Measurements from ENCODE around the gene STK24. TPM values are rescaled to one million over a fixed set of nuclear protein-coding genes. Genes with fewer than 3 reads are reported as not detected.
A peak's percentile ranks its signal among the peaks of the same experiment; 100 is the strongest.

Gene STK24
- total RNA-seq, 1 donor from 2014 or later: 139 TPM

GRCh38 chr13:98451676-98452470 lies 125.0 kb downstream of the STK24 start:
- Mint-ChIP-seq H3K9me3 (ENCODE audit: unreplicated experiment) (no peaks in the 10 kb centered on the region), H3K27ac (ENCODE audit: unreplicated experiment) (peak overlapping the region; percentile 90), H3K36me3 (ENCODE audit: unreplicated experiment) (peaks cover 43% of the 10 kb centered on the region), H3K27me3 (ENCODE audit: unreplicated experiment) (no peaks in the 10 kb centered on the region), H3K4me3 (ENCODE audit: unreplicated experiment) (peak overlapping the region; percentile 39), H3K4me1 (ENCODE audit: unreplicated experiment) (peaks cover 83% of the 10 kb centered on the region)
- TF ChIP-seq CTCF (IDR thresholded peaks at IDR 0.05): no peak
- DNase-seq (ENCODE audit: extremely low spot score, unreplicated experiment): no peak

GRCh38 chr13:98450539-98451111 lies 126.3 kb downstream of the STK24 start:
- no peak for TF ChIP-seq CTCF (IDR thresholded peaks at IDR 0.05)
- Mint-ChIP-seq H3K9me3 (ENCODE audit: unreplicated experiment) (no peaks in the 10 kb centered on the region), H3K36me3 (ENCODE audit: unreplicated experiment) (peaks cover 38% of the 10 kb centered on the region), H3K27me3 (ENCODE audit: unreplicated experiment) (no peaks in the 10 kb centered on the region), H3K27ac (ENCODE audit: unreplicated experiment) (peak overlapping the region; percentile 90), H3K4me3 (ENCODE audit: unreplicated experiment) (no peak overlapping the region), H3K4me1 (ENCODE audit: unreplicated experiment) (peaks cover 73% of the 10 kb centered on the region)
- no peak for DNase-seq (ENCODE audit: extremely low spot score, unreplicated experiment)

- H3K4me1 Mint-ChIP-seq (ENCODE audit: unreplicated experiment): peaks cover 72% of the 10 kb centered on the region
- TF ChIP-seq CTCF (IDR thresholded peaks at IDR 0.05): no peak
- DNase-seq (ENCODE audit: extremely low spot score, unreplicated experiment): no peak
- no peaks in the 10 kb centered on the region for H3K9me3 Mint-ChIP-seq (ENCODE audit: unreplicated experiment)
- peaks cover 34% of the 10 kb centered on the region for H3K36me3 Mint-ChIP-seq (ENCODE audit: unreplicated experiment)
- peak overlapping the region; percentile 90 for H3K27ac Mint-ChIP-seq (ENCODE audit: unreplicated experiment)
- no peaks in the 10 kb centered on the region for H3K27me3 Mint-ChIP-seq (ENCODE audit: unreplicated experiment)
- no peak overlapping the region for H3K4me3 Mint-ChIP-seq (ENCODE audit: unreplicated experiment)
Measured at GRCh38 chr13:98450026-98450425, 126.9 kb downstream of the STK24 start.

- no peak for TF ChIP-seq CTCF (IDR thresholded peaks at IDR 0.05)
- Mint-ChIP-seq H3K4me3 (ENCODE audit: unreplicated experiment) (peak overlapping the region; percentile 36), H3K36me3 (ENCODE audit: unreplicated experiment) (peaks cover 29% of the 10 kb centered on the region), H3K27ac (ENCODE audit: unreplicated experiment) (peak overlapping the region; percentile 90), H3K9me3 (ENCODE audit: unreplicated experiment) (no peaks in the 10 kb centered on the region), H3K4me1 (ENCODE audit: unreplicated experiment) (peaks cover 70% of the 10 kb centered on the region), H3K27me3 (ENCODE audit: unreplicated experiment) (no peaks in the 10 kb centered on the region)
- DNase-seq (ENCODE audit: extremely low spot score, unreplicated experiment): no peak
Measured at GRCh38 chr13:98449273-98449672, 127.6 kb downstream of the STK24 start.

GRCh38 chr13:98448642-98448928 lies 128.3 kb downstream of the STK24 start:
- no peak for DNase-seq (ENCODE audit: extremely low spot score, unreplicated experiment)
- Mint-ChIP-seq H3K4me3 (ENCODE audit: unreplicated experiment) (no peak overlapping the region), H3K27me3 (ENCODE audit: unreplicated experiment) (no peaks in the 10 kb centered on the region), H3K36me3 (ENCODE audit: unreplicated experiment) (peaks cover 30% of the 10 kb centered on the region), H3K27ac (ENCODE audit: unreplicated experiment) (peak overlapping the region; percentile 29), H3K9me3 (ENCODE audit: unreplicated experiment) (no peaks in the 10 kb centered on the region), H3K4me1 (ENCODE audit: unreplicated experiment) (peaks cover 69% of the 10 kb centered on the region)
- no peak for TF ChIP-seq CTCF (IDR thresholded peaks at IDR 0.05)

All from osteocyte (in vitro differentiated cells).